Measurements from ENCODE around the gene HOXA4. TPM values are rescaled to one million over a fixed set of nuclear protein-coding genes. Genes with fewer than 3 reads are reported as not detected.

The HOXA4 gene
- total and polyA plus RNA-seq, 10 of the 15 experiments (the other 5 are each of a cell fraction or from before 2014, with no cell fraction given) = 0.07 TPM; not detected in 9

- Histone ChIP-seq H2AFZ (ENCODE audit: control insufficient read depth, low read depth, low read length) (no peak overlapping the region), H3K36me3 (ENCODE audit: control insufficient read depth in 2 of 2, insufficient read depth in 2 of 2, low read length in 1 of 2) (no peaks in the 10 kb centered on the region), H3K4me3 (no peak overlapping the region), H3K4me2 (ENCODE audit: control insufficient read depth, insufficient read depth) (no peak overlapping the region), H3K27me3 (replicated peaks in 1 of 2; ENCODE audit: control insufficient read depth in 2 of 2, insufficient read depth in 2 of 2, low read length in 1 of 2) (peaks cover 4% of the 10 kb centered on the region in 2 experiments), H3K27ac (ENCODE audit: control insufficient read depth, insufficient read depth) (no peak overlapping the region), H4K20me1 (ENCODE audit: control insufficient read depth, insufficient read depth) (no peaks in the 10 kb centered on the region), H3K79me2 (ENCODE audit: control insufficient read depth, insufficient read depth, low read length) (no peaks in the 10 kb centered on the region), H3K9me3 (replicated peaks; ENCODE audit: control insufficient read depth, insufficient read depth, low read length) (no peaks in the 10 kb centered on the region; the same call in 2 of the 3 replicates), H3K9ac (ENCODE audit: control insufficient read depth, insufficient read depth, low read length) (no peak overlapping the region), H3K4me1 (ENCODE audit: control insufficient read depth, insufficient read depth, low read length) (peaks cover 4% of the 10 kb centered on the region)
- FAIRE-seq = no peak
- no TSS peak for BruUV-seq (replicated peaks)
- in situ Hi-C loops (cut with MboI) (no loop called here), intact Hi-C loops (cut with micrococcal nuclease; ENCODE audit: unreplicated experiment) (no loop called here)
- TF ChIP-seq NFYB (IDR thresholded peaks at IDR 0.05; ENCODE audit: insufficient read depth, low read depth, low read length) = no peak
- no peak for TF ChIP-seq BHLHE40 (IDR thresholded peaks at IDR 0.05; ENCODE audit: borderline replicate concordance in 1 of 2, low read depth in 2 of 2, low read length in 1 of 2)
- TF ChIP-seq WRNIP1 (IDR thresholded peaks at IDR 0.05; ENCODE audit: borderline replicate concordance, low read depth, low read length) = no peak
- no peak for TF ChIP-seq BACH1 (IDR thresholded peaks at IDR 0.05; ENCODE audit: borderline replicate concordance)
- TF ChIP-seq HDAC6 (IDR thresholded peaks at IDR 0.05; ENCODE audit: unreplicated experiment) = no peak
- TF ChIP-seq SMAD5 (IDR thresholded peaks at IDR 0.05; ENCODE audit: low read depth) = no peak
- TF ChIP-seq STAT3 (IDR thresholded peaks at IDR 0.05; ENCODE audit: low read depth, low read length) = no peak
- no peak for TF ChIP-seq SUPT20H (IDR thresholded peaks at IDR 0.05; ENCODE audit: borderline replicate concordance, control insufficient read depth, low read depth, low read length)
- TF ChIP-seq SMARCA5 (IDR thresholded peaks at IDR 0.05) = no peak
- no peak for TF ChIP-seq SKIL (IDR thresholded peaks at IDR 0.05; ENCODE audit: low read depth, poor library complexity, severe bottlenecking)
- no peak for TF ChIP-seq IRF3 (IDR thresholded peaks at IDR 0.05)
- SMC1A ChIA-PET (ENCODE audit: uncharacterized antibody, unreplicated experiment) = no interaction called here
- RAD21 ChIA-PET (ENCODE audit: unreplicated experiment) = no interaction called here
- ATAC-seq = no peak
- no peak for DNase-seq (ENCODE audit: low read depth, low spot score)
- CTCF ChIA-PET = no interaction called here
- WGBS (ENCODE audit: insufficient coverage, insufficient replicate concordance, low lambda C conversion rate, missing lambda C conversion rate) = 41% methylated on average over 30 of the region's 39 CpGs
- POLR2A ChIA-PET = no interaction called here
These were observed 28.5 kb downstream of the HOXA4 start for GRCh38 chr7:27101957-27102580.
